Neuronal stem cell (in vitro differentiated cells): ENCODE measurements around the gene TBC1D5.
"Not testable (repeated sequence)": the region's sequence is repeated elsewhere in the genome, so short reads cannot be mapped to it uniquely, and the experiment has no call there.

Source experiments
- DNase-seq: peaks from one replicate; pipeline ENCODE4 v3.0.0-alpha.2; 2013; ENCODE audit warnings: low spot score
- H2AFZ ChIP-seq: one replicate; pipeline ENCODE4 v1.6.1; 2013; ENCODE audit warnings: mild to moderate bottlenecking, low read length, inconsistent platforms
- H2AK5ac ChIP-seq: 2 replicates; pipeline ENCODE4 v1.6.1; 2013; ENCODE audit warnings: low read depth, mild to moderate bottlenecking, inconsistent platforms, low read length, moderate library complexity, mixed read lengths
- H2BK120ac ChIP-seq: 2 replicates; pipeline ENCODE4 v1.6.1; 2013; ENCODE audit warnings: low read depth, mild to moderate bottlenecking, inconsistent platforms, low read length, moderate library complexity, mixed read lengths
- H2BK12ac ChIP-seq: one replicate; pipeline ENCODE4 v1.6.1; 2013; ENCODE audit warnings: low read length, inconsistent platforms
- H2BK15ac ChIP-seq: 2 replicates; pipeline ENCODE4 v1.6.1; 2013; ENCODE audit warnings: mild to moderate bottlenecking, low read length, inconsistent platforms, mixed read lengths
- H2BK5ac ChIP-seq: one replicate; pipeline ENCODE4 v1.6.1; 2013; ENCODE audit warnings: inconsistent platforms, mild to moderate bottlenecking, low read length, moderate library complexity
- H3K14ac ChIP-seq: one replicate; pipeline ENCODE4 v1.6.1; 2013; ENCODE audit warnings: low read length, inconsistent platforms
- H3K18ac ChIP-seq: 2 replicates; pipeline ENCODE4 v1.6.1; 2013; ENCODE audit warnings: low read length, inconsistent platforms
- H3K23ac ChIP-seq: 2 replicates; pipeline ENCODE4 v1.6.1; 2013; ENCODE audit warnings: low read depth, mild to moderate bottlenecking, mixed read lengths, low read length, inconsistent platforms; ENCODE audit not compliant: poor library complexity
- H3K27ac ChIP-seq: replicated peaks from 3 replicates; pipeline ENCODE4 v1.5.1; 2013; ENCODE audit warnings: low read length, inconsistent platforms
- H3K27me3 ChIP-seq, 3 experiments: 2 replicates each; pipeline ENCODE4 v1.6.1; 2013; ENCODE audit warnings: low read length in 3 of 3, mild to moderate bottlenecking in 2 of 3, inconsistent platforms in 1 of 3, low read depth in 1 of 3, mixed read lengths in 1 of 3, moderate library complexity in 1 of 3; ENCODE audit not compliant: control insufficient read depth in 3 of 3, insufficient read depth in 3 of 3
- H3K36me3 ChIP-seq, 2 donors: replicated peaks in 1 of 2; 2 replicates each; pipeline ENCODE4 v1.6.1; 2013; ENCODE audit warnings: low read length in 2 of 2; ENCODE audit not compliant: control insufficient read depth in 2 of 2, insufficient read depth in 2 of 2
- H3K4ac ChIP-seq: 2 replicates; pipeline ENCODE4 v1.6.1; 2013; ENCODE audit warnings: inconsistent platforms, mild to moderate bottlenecking, low read length, moderate library complexity
- H3K4me1 ChIP-seq, 2 donors: 1 replicate in 1 of 2; 2 replicates in 1 of 2; pipeline ENCODE4 v1.6.1; 2013; ENCODE audit warnings: low read length in 2 of 2, low read depth in 1 of 2; ENCODE audit not compliant: control insufficient read depth in 2 of 2, insufficient read depth in 1 of 2
- H3K4me2 ChIP-seq: one replicate; pipeline ENCODE4 v1.6.1; 2013; ENCODE audit warnings: mild to moderate bottlenecking, low read length, inconsistent platforms; ENCODE audit not compliant: insufficient read depth, poor library complexity, severe bottlenecking
- H3K4me3 ChIP-seq, 2 donors: 2 replicates each; pipeline ENCODE4 v1.5.1; 2013; ENCODE audit warnings: low read length in 2 of 2, mild to moderate bottlenecking in 2 of 2, inconsistent platforms in 1 of 2, moderate library complexity in 1 of 2
- H3K79me1 ChIP-seq: one replicate; pipeline ENCODE4 v1.6.1; 2013; ENCODE audit warnings: low read depth, mild to moderate bottlenecking, inconsistent platforms, low read length, moderate library complexity
- H3K9ac ChIP-seq: one replicate; pipeline ENCODE4 v1.6.1; 2013; ENCODE audit warnings: mild to moderate bottlenecking, low read depth, low read length, inconsistent platforms; ENCODE audit not compliant: poor library complexity
- H3K9me3 ChIP-seq, 2 donors: replicated peaks in 1 of 2; 2 replicates each; pipeline versions ENCODE3 to v1.6.1; 2013; ENCODE audit warnings: low read length in 2 of 2, mild to moderate bottlenecking in 2 of 2, inconsistent platforms in 1 of 2, low read depth in 1 of 2, mixed read lengths in 1 of 2, moderate library complexity in 1 of 2; ENCODE audit not compliant: control insufficient read depth in 2 of 2, insufficient read depth in 1 of 2
- H4K8ac ChIP-seq: one replicate; pipeline ENCODE4 v1.6.1; 2013; ENCODE audit warnings: low read depth, mild to moderate bottlenecking, inconsistent platforms, low read length, moderate library complexity
- H4K91ac ChIP-seq: one replicate; pipeline ENCODE4 v1.6.1; 2013; ENCODE audit warnings: low read length, low read depth, mild to moderate bottlenecking, inconsistent platforms; ENCODE audit not compliant: poor library complexity
- whole genome bisulfite sequencing, 2 donors: extraction: QIAGEN DNeasy Blood & Tissue Kit; methylation state at CpG; one replicate each; pipeline ENCODE4 v1.1.7; 2013; ENCODE audit warnings: missing lambda C conversion rate in 2 of 2, mixed read lengths in 1 of 2; ENCODE audit not compliant: insufficient read length in 2 of 2, insufficient replicate concordance in 1 of 2; ENCODE audit errors: extremely low coverage in 2 of 2; 5-methylcytosine and 5-hydroxymethylcytosine counted together

The TBC1D5 gene

DNA sequence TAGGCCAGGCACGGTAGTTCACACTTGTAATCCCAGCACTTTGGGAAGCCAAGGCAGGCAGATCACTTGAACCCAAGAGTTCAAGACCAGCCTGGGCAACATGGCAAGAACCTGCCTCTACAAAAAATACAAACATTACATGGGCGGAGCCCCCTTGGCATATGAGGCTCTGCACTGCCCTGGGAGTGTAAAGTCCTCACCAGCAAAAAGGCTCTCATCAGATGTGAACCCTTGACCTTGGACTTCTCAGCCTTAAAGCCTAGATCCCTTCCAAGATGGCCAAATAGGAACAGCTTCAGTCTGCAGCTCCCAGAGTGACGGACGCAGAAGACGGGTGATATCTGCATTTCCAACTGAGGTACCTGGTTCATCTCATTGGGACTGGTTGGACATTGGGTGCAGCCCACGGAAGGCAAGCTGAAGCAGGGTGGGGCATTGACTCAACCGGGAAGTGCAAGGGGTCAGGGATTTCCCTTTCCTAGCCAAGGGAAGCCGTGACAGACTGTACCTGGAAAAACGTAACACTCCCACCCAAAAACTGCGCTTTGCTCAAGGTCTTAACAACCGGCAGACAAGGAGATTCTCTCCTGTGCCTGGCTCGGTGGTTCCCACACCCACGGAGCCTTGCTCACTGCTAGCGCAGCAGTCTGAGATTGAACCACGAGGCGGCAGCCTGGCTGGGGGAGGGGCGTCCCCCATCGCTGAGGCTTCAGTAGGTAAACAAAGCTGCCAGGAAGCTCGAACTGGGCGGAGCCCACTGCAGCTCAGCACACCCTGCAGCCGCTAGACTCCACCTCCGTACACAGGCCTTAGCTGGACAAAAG is 49.4 kb downstream of the TBC1D5 start:
- H2BK120ac ChIP-seq, H3K4me1 ChIP-seq, H3K9ac ChIP-seq, H3K27ac ChIP-seq, H2BK5ac ChIP-seq, H2BK12ac ChIP-seq, H2AFZ ChIP-seq, H3K36me3 ChIP-seq, H3K4me2 ChIP-seq, H3K18ac ChIP-seq, H3K27me3 ChIP-seq, H3K4me3 ChIP-seq, DNase-seq, H2AK5ac ChIP-seq, H3K14ac ChIP-seq, H3K4ac ChIP-seq, H4K91ac ChIP-seq, H4K8ac ChIP-seq, H2BK15ac ChIP-seq, H3K79me1 ChIP-seq: not testable (repeated sequence)
- Histone ChIP-seq H3K23ac (peak overlapping the region; percentile 89), H3K9me3 (peaks cover 0 to 13% of the 10 kb centered on the region in 2 donors)
- WGBS, 2 donors: no CpG with 5 or more reads among the region's 22 CpGs

DNA sequence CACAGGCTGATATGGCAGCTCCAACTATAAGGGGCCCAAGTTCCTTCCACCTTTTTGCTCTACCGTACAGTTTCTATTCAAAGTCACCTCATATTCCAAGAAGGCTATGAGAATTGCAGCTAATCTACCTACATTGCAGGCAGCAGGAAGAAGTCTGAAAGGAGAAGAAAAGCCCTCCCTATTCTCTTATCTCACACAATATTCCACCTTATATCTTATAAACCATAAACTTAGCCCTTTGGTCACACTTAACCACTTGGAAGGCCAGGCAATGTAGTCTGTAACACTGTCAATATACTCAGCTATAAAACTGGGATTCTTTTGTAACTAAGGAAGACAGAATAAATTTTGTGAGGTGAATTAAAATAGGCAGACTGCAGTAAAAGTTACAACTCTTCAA is 54.9 kb downstream of the TBC1D5 start:
- Histone ChIP-seq H3K27ac (no peak overlapping the region), H2AFZ (no peak overlapping the region), H3K23ac (no peak overlapping the region), H3K18ac (no peak overlapping the region), H4K8ac (no peak overlapping the region), H3K4ac (no peak overlapping the region), H3K36me3 (no peaks in the 10 kb centered on the region), H3K4me2 (no peak overlapping the region), H2BK5ac (no peak overlapping the region), H3K4me1 (no peaks in the 10 kb centered on the region), H3K79me1 (no peaks in the 10 kb centered on the region), H2BK120ac (no peak overlapping the region), H4K91ac (no peak overlapping the region), H3K27me3 (no peaks in the 10 kb centered on the region), H3K9ac (no peak overlapping the region), H3K14ac (no peak overlapping the region), H2BK12ac (no peak overlapping the region), H2AK5ac (no peak overlapping the region), H3K4me3 (no peak overlapping the region), H3K9me3 (peaks cover 0 to under 1% of the 10 kb centered on the region in 2 donors), H2BK15ac (no peak overlapping the region)
- no CpG with 5 or more reads among the region's 1 CpG for WGBS, 2 donors
- no peak for DNase-seq

DNA sequence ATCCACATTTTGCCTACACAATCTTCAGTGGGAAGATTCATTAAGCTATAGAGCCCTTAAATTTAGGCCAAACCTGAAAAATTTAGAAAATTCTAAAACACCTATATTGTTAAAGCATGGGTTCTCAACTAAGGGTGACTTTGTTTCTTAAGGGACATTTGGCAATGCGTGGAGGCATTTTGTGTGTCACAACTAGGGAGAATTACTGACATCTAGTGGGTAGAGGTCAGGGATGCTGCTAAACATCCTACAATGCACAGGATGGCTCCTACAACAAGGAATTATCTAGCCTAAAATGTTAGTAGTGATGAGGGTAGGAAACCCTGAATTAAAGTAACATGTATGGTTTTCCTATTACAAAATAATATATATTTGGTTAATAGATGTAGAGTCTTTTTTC is 55.8 kb downstream of the TBC1D5 start:
- Histone ChIP-seq H3K4me3 (no peak overlapping the region), H3K27me3 (no peaks in the 10 kb centered on the region), H4K91ac (no peak overlapping the region), H3K9me3 (no peaks in the 10 kb centered on the region), H2BK12ac (no peak overlapping the region), H2BK120ac (no peak overlapping the region), H3K23ac (no peak overlapping the region), H3K14ac (no peak overlapping the region), H2AK5ac (no peak overlapping the region), H3K36me3 (no peaks in the 10 kb centered on the region), H3K18ac (no peak overlapping the region), H3K4me1 (no peaks in the 10 kb centered on the region), H2AFZ (no peak overlapping the region), H2BK5ac (no peak overlapping the region), H4K8ac (no peak overlapping the region), H2BK15ac (no peak overlapping the region), H3K27ac (no peak overlapping the region), H3K79me1 (no peaks in the 10 kb centered on the region), H3K4me2 (no peak overlapping the region), H3K9ac (no peak overlapping the region), H3K4ac (no peak overlapping the region)
- WGBS, 2 donors: no CpG with 5 or more reads among the region's 1 CpG
- no peak for DNase-seq

DNA sequence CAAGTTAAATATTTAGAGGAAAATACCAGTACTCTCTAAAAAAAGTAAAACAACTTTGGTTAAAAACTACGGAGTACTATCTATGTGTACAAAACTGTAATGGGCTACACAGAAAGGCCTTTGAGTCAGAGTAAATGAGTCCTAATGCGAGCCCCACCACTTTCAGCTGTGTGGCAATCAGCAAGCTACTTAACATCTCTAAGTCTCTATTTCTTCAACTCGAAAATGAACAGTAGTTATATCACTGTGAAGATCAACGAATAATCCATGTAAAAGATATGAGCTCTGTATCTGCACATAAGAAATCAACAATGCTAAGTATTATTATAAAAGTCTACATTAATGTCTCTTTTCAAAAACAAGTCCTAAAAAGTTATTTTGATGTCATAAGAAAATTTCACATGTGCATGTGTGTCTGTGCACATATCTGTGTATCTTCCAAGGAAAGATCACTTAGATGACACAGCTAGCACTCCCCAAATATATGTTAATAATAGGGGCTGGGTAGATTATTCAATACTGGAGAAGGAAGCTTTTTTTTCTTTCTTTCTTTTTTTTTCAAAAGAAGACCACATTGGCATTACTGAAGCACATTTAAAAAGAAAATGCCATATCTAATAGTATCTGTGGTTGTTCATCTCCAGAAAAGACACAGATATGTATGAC is 58.8 kb downstream of the TBC1D5 start:
- no peak overlapping the region for H3K9ac ChIP-seq
- no peak overlapping the region for H4K8ac ChIP-seq
- H3K4me3 ChIP-seq: no peak overlapping the region
- no peak overlapping the region for H3K14ac ChIP-seq
- H2BK15ac ChIP-seq: no peak overlapping the region
- no peaks in the 10 kb centered on the region for H3K9me3 ChIP-seq
- H2BK120ac ChIP-seq: no peak overlapping the region
- no peak overlapping the region for H3K4ac ChIP-seq
- no peaks in the 10 kb centered on the region for H3K27me3 ChIP-seq
- no peak overlapping the region for H3K23ac ChIP-seq
- no peak overlapping the region for H4K91ac ChIP-seq
- no peak overlapping the region for H2AK5ac ChIP-seq
- no peak overlapping the region for H2BK12ac ChIP-seq
- DNase-seq: no peak
- H3K36me3 ChIP-seq: no peaks in the 10 kb centered on the region
- no peak overlapping the region for H2BK5ac ChIP-seq
- H3K4me2 ChIP-seq: no peak overlapping the region
- WGBS, 2 donors: no CpG with 5 or more reads among the region's 4 CpGs
- no peaks in the 10 kb centered on the region for H3K4me1 ChIP-seq
- H3K27ac ChIP-seq: no peak overlapping the region
- no peaks in the 10 kb centered on the region for H3K79me1 ChIP-seq
- H3K18ac ChIP-seq: no peak overlapping the region
- H2AFZ ChIP-seq: no peak overlapping the region
